SK-N-SH (cell line): Measurements from ENCODE around the gene TMEM147. TPM values are rescaled to one million over a fixed set of nuclear protein-coding genes. Genes with fewer than 3 reads are reported as not detected.

Source experiments
- CTCF ChIA-PET: fragments of 300-600, 350-600 bp; formaldehyde crosslinking; extraction: SDS; loops from one replicate; lab custom pipeline; 2021; lab: Yijun Ruan, JAX
- POLR2A ChIA-PET: fragments of 350-600 bp; sonication (Branson Sonifier 250); formaldehyde crosslinking; extraction: SDS; loops from one replicate; lab custom pipeline; 2020; ENCODE audit warnings: antibody characterized with exemption, inconsistent platforms; lab: Yijun Ruan, JAX
- DNase-seq: peaks from one replicate; pipeline ENCODE4 v3.0.0; 2012
- H2AFZ ChIP-seq: fragments of 200-600 bp; sonication (generic); 2 replicates; pipeline ENCODE4 v1.8.1; 2016; ENCODE audit warnings: antibody characterized with exemption, mild to moderate bottlenecking, low read depth
- H3F3A ChIP-seq: fragments of 200-600 bp; sonication (generic); replicated peaks from 2 replicates; pipeline ENCODE3; 2016; ENCODE audit warnings: antibody characterized with exemption, mild to moderate bottlenecking; ENCODE audit not compliant: insufficient read depth
- H3K27ac ChIP-seq, 2 experiments: fragments of 200-500 bp in 1 of 2; fragments of 200-600 bp in 1 of 2; sonication (Bioruptor generic) in 1 of 2; sonication (generic), shearing (Covaris generic) in 1 of 2; 2 replicates each; pipeline versions ENCODE4 v1.5.1 to v1.6.1; 2014 to 2016; ENCODE audit warnings: low read depth in 2 of 2, inconsistent platforms in 1 of 2, low read length in 1 of 2, mild to moderate bottlenecking in 1 of 2, mixed read lengths in 1 of 2
- H3K27me3 ChIP-seq: fragments of 200-600 bp; sonication (generic), shearing (Covaris generic); 2 replicates; pipeline ENCODE4 v1.6.1; 2016; ENCODE audit warnings: mixed run types; ENCODE audit not compliant: insufficient read depth
- H3K36me3 ChIP-seq, 2 experiments: fragments of 200-500 bp in 1 of 2; fragments of 200-600 bp in 1 of 2; sonication (Bioruptor generic) in 1 of 2; sonication (generic) in 1 of 2; replicated peaks in 1 of 2; 2 replicates each; pipeline versions ENCODE3 to v1.5.1; 2014 to 2016; ENCODE audit warnings: low read length in 1 of 2, mild to moderate bottlenecking in 1 of 2; ENCODE audit not compliant: insufficient read depth in 2 of 2, control insufficient read depth in 1 of 2
- H3K4me1 ChIP-seq, 2 experiments: fragments of 200-500 bp in 1 of 2; fragments of 200-600 bp in 1 of 2; sonication (Bioruptor generic) in 1 of 2; sonication (generic), shearing (Covaris generic) in 1 of 2; 2 replicates each; pipeline versions ENCODE4 v1.5.1 to v1.6.1; 2014 to 2016; ENCODE audit warnings: low read depth in 1 of 2, low read length in 1 of 2, mixed run types in 1 of 2; ENCODE audit not compliant: insufficient read depth in 2 of 2, control insufficient read depth in 1 of 2
- H3K4me2 ChIP-seq: fragments of 200-600 bp; sonication (generic), shearing (Covaris generic); 2 replicates; pipeline ENCODE4 v1.6.1; 2017; ENCODE audit warnings: mixed run types
- H3K4me3 ChIP-seq, 2 experiments: fragments of 200-500 bp in 1 of 2; fragments of 200-600 bp in 1 of 2; sonication (Bioruptor generic) in 1 of 2; sonication (generic), shearing (Covaris generic) in 1 of 2; 2 replicates each; pipeline versions ENCODE4 v1.5.1 to v1.8.1; 2014 to 2016; ENCODE audit warnings: low read depth in 2 of 2, inconsistent platforms in 1 of 2, low read length in 1 of 2, mild to moderate bottlenecking in 1 of 2, mixed read lengths in 1 of 2, moderate library complexity in 1 of 2
- H3K79me2 ChIP-seq: fragments of 200-600 bp; sonication (generic); 2 replicates; pipeline ENCODE4 v1.8.1; 2017; ENCODE audit warnings: mild to moderate bottlenecking; ENCODE audit not compliant: insufficient read depth
- H3K9ac ChIP-seq: fragments of 200-600 bp; sonication (generic); 2 replicates; pipeline ENCODE4 v1.6.1; 2017; ENCODE audit warnings: mixed run types
- H3K9me2 ChIP-seq: fragments of 200-600 bp; sonication (generic); 2 replicates; pipeline ENCODE4 v1.6.1; 2017; ENCODE audit warnings: mixed run types
- H3K9me3 ChIP-seq: fragments of 200-600 bp; sonication (generic); 2 replicates; pipeline ENCODE4 v1.6.1; 2017; ENCODE audit warnings: mixed run types, mild to moderate bottlenecking, moderate library complexity
- H4K20me1 ChIP-seq: fragments of 200-600 bp; sonication (generic); 2 replicates; pipeline ENCODE4 v1.6.1; 2017; ENCODE audit warnings: mild to moderate bottlenecking, mixed run types; ENCODE audit not compliant: insufficient read depth
- ELF1 ChIP-seq: IDR thresholded peaks from 2 replicates; pipeline ENCODE4 v1.4.0; 2012
- RAD21 ChIP-seq: IDR thresholded peaks from 2 replicates; pipeline ENCODE4 v1.6.1; 2012; ENCODE audit warnings: mild to moderate bottlenecking, low read length
- RXRA ChIP-seq: IDR thresholded peaks from 2 replicates; pipeline ENCODE4 v1.4.0; 2012; ENCODE audit warnings: low read depth, mild to moderate bottlenecking, borderline replicate concordance
- SMC3 ChIP-seq: IDR thresholded peaks from 2 replicates; pipeline ENCODE4 v1.6.1; 2012; ENCODE audit warnings: low read depth, low read length, improper control_type of control experiment
- YY1 ChIP-seq: IDR thresholded peaks from 2 replicates; pipeline ENCODE4 v1.4.0; 2012; ENCODE audit warnings: low read depth, mild to moderate bottlenecking
- WGBS: methylation state at CpG from one replicate; pipeline ENCODE4 v1.1.6; 2017; ENCODE audit warnings: low lambda C conversion rate; 5-methylcytosine and 5-hydroxymethylcytosine counted together
- polyA plus RNA-seq, 3 experiments: library from polyadenylated mRNA; depleted of rRNA; stranded (reverse); fragments of >200 nt; gene quantifications; 2 replicates each; pipeline ENCODE4 v1.2.3, GENCODE V29; 2012
- TF ChIP-seq, protein P1 (sequence below): IDR thresholded peaks from 2 replicates; pipeline ENCODE4 v1.4.0; 2012; ENCODE audit warnings: low read depth
- TF ChIP-seq, protein P2 (sequence below): fragments of 200-600 bp; sonication (generic); IDR thresholded peaks from 2 replicates; pipeline ENCODE4 v1.6.1; 2017; ENCODE audit warnings: antibody characterized with exemption, mild to moderate bottlenecking, moderate library complexity
- TF ChIP-seq, protein P3 (sequence below): IDR thresholded peaks from 2 replicates; pipeline ENCODE4; 2012

The TMEM147 gene
- polyA plus RNA-seq, 1 of the 3 experiments (the other 2 are of a cell fraction): 202 TPM

GRCh38 chr19:35545855-35546381 lies 492 bp downstream of the TMEM147 start:
- peak overlapping the region; percentile 87 for H2AFZ ChIP-seq
- peaks cover 5% of the 10 kb centered on the region; the same call in 1 of the 2 replicates for H4K20me1 ChIP-seq
- no peaks in the 10 kb centered on the region for H3F3A ChIP-seq
- H3K79me2 ChIP-seq: peaks cover 30% of the 10 kb centered on the region
- peak overlapping the region; percentile 79 to 96 for H3K4me3 ChIP-seq
- H3K4me2 ChIP-seq: peak overlapping the region; percentile 91
- WGBS: 10% methylated on average over 10 of the region's 27 CpGs
- peaks cover 0 to 19% of the 10 kb centered on the region in 2 experiments for H3K36me3 ChIP-seq
- H3K9me3 ChIP-seq: no peaks in the 10 kb centered on the region
- H3K4me1 ChIP-seq: peaks cover 5 to 19% of the 10 kb centered on the region in 2 experiments; a peak in 2 of 4 replicates
- no peaks in the 10 kb centered on the region for H3K9me2 ChIP-seq
- ChIA-PET POLR2A (no interaction called here), CTCF (interaction anchor here (1.1 to 4.1 kb wide), 2 partner anchors 10 to 12 kb away, joined by 4 to 20 read pairs; no protein-coding TSS in a partner anchor)
- no peaks in the 10 kb centered on the region for H3K27me3 ChIP-seq
- H3K9ac ChIP-seq: peak overlapping the region; percentile 85
- TF ChIP-seq, protein P1, sequence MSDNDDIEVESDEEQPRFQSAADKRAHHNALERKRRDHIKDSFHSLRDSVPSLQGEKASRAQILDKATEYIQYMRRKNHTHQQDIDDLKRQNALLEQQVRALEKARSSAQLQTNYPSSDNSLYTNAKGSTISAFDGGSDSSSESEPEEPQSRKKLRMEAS: peak; percentile 28
- TF ChIP-seq ELF1: no peak
- TF ChIP-seq, all 33 proteins: peak for 1
- H3K27ac ChIP-seq: peak overlapping the region; percentile 52 to 77; a peak in 2 of 4 replicates
- peak; percentile 79 for DNase-seq

GRCh38 chr19:35546532-35546931 lies 1.1 kb downstream of the TMEM147 start:
- H3K27ac ChIP-seq: no peak overlapping the region
- CTCF ChIA-PET: interaction anchor here (0.7 to 4.1 kb wide), 3 partner anchors 9 to 36 kb away, joined by 3 to 20 read pairs (median 4); no protein-coding TSS in a partner anchor

GRCh38 chr19:35549174-35549788 lies 3.9 kb downstream of the TMEM147 start:
- CTCF ChIA-PET: interaction anchor here (0.6 to 4.1 kb wide), 29 partner anchors 9 to 196 kb away, joined by 3 to 20 read pairs (median 4); partner anchors contain the start of genes ATP4A, FFAR2, HAUS5 and ZBTB32
- Histone ChIP-seq H3K9me3 (no peaks in the 10 kb centered on the region), H3K79me2 (peaks cover 26% of the 10 kb centered on the region), H3K27me3 (no peaks in the 10 kb centered on the region), H3K4me1 (peaks cover 5 to 16% of the 10 kb centered on the region in 2 experiments; a peak in 2 of 4 replicates), H3K4me3 (no peak overlapping the region), H3F3A (no peaks in the 10 kb centered on the region), H3K27ac (no peak overlapping the region), H4K20me1 (peaks cover 5% of the 10 kb centered on the region; the same call in 1 of the 2 replicates), H2AFZ (no peak overlapping the region), H3K9ac (no peak overlapping the region), H3K36me3 (peaks cover 0 to 12% of the 10 kb centered on the region in 2 experiments), H3K4me2 (no peak overlapping the region), H3K9me2 (no peaks in the 10 kb centered on the region)
- DNase-seq: peak; percentile 83
- 26% methylated on average over 6 of the region's 6 CpGs for WGBS
- TF ChIP-seq, protein P2, sequence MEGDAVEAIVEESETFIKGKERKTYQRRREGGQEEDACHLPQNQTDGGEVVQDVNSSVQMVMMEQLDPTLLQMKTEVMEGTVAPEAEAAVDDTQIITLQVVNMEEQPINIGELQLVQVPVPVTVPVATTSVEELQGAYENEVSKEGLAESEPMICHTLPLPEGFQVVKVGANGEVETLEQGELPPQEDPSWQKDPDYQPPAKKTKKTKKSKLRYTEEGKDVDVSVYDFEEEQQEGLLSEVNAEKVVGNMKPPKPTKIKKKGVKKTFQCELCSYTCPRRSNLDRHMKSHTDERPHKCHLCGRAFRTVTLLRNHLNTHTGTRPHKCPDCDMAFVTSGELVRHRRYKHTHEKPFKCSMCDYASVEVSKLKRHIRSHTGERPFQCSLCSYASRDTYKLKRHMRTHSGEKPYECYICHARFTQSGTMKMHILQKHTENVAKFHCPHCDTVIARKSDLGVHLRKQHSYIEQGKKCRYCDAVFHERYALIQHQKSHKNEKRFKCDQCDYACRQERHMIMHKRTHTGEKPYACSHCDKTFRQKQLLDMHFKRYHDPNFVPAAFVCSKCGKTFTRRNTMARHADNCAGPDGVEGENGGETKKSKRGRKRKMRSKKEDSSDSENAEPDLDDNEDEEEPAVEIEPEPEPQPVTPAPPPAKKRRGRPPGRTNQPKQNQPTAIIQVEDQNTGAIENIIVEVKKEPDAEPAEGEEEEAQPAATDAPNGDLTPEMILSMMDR: peak; percentile 81
- TF ChIP-seq, protein P1: no peak
- TF ChIP-seq SMC3 (peak; percentile 55), RAD21 (peak; percentile 68)
- POLR2A ChIA-PET: no interaction called here

More at GRCh38 chr19:35546532-35546931, 1.1 kb downstream of the TMEM147 start:
- H2AFZ ChIP-seq: 0 out of 2 replicates have a peak overlapping the region, but pooled peaks have one; percentile 87
- H3K4me2 ChIP-seq: peak overlapping the region; percentile 91
- H4K20me1 ChIP-seq: peaks cover 5% of the 10 kb centered on the region; the same call in 1 of the 2 replicates
- H3K9me2 ChIP-seq: no peaks in the 10 kb centered on the region
- no peaks in the 10 kb centered on the region for H3K27me3 ChIP-seq
- H3K4me1 ChIP-seq: peaks cover 5 to 19% of the 10 kb centered on the region in 2 experiments; a peak in 2 of 4 replicates
- DNase-seq: no peak
- H3F3A ChIP-seq: no peaks in the 10 kb centered on the region
- peak overlapping the region; percentile 79 to 96 for H3K4me3 ChIP-seq
- H3K79me2 ChIP-seq: peaks cover 30% of the 10 kb centered on the region
- TF ChIP-seq RXRA (no peak), YY1 (no peak)
- TF ChIP-seq, protein P3, sequence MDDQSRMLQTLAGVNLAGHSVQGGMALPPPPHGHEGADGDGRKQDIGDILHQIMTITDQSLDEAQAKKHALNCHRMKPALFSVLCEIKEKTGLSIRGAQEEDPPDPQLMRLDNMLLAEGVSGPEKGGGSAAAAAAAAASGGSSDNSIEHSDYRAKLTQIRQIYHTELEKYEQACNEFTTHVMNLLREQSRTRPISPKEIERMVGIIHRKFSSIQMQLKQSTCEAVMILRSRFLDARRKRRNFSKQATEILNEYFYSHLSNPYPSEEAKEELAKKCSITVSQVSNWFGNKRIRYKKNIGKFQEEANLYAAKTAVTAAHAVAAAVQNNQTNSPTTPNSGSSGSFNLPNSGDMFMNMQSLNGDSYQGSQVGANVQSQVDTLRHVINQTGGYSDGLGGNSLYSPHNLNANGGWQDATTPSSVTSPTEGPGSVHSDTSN: no peak
- TF ChIP-seq, protein P1: no peak
- H3K9ac ChIP-seq: peak overlapping the region; percentile 85; the same call in 1 of the 2 replicates
- no peaks in the 10 kb centered on the region for H3K9me3 ChIP-seq
- H3K36me3 ChIP-seq: peaks cover 0 to 17% of the 10 kb centered on the region in 2 experiments
- 84% methylated on average over 5 of the region's 8 CpGs for WGBS
- POLR2A ChIA-PET: no interaction called here
